ENCODE measurements around the gene CD3E.

CD3E gene

GRCh38 chr11:118304568-118305248, at the start of gene CD3E:
Gene CD3E, plus strand, starts transcription at chr11:118304730. Its CDS starts 223 bp downstream, at chr11:118304953.
- peak; percentile 43 for DNase-seq

- DNase-seq = no peak
Measured at GRCh38 chr11:118258410-118258809, 46.1 kb upstream of the CD3E start.

- no peak for DNase-seq
Measured at GRCh38 chr11:118259138-118259537, 45.4 kb upstream of the CD3E start.

GRCh38 chr11:118260353-118260752, 44.2 kb upstream of the CD3E start:
- DNase-seq = no peak

GRCh38 chr11:118263112-118263511, 41.4 kb upstream of the CD3E start:
- DNase-seq = no peak

- DNase-seq = no peak
Measured at GRCh38 chr11:118263695-118264568, 40.6 kb upstream of the CD3E start, which contains the start of gene MPZL2. Gene MPZL2, minus strand, starts transcription at chr11:118264297. Its CDS starts 144 bp downstream, at chr11:118264153.

- DNase-seq = no peak
Measured at GRCh38 chr11:118264569-118265465, 39.7 kb upstream of the CD3E start.

- no peak for DNase-seq
Measured at GRCh38 chr11:118265954-118266353, 38.6 kb upstream of the CD3E start.

GRCh38 chr11:118267486-118267885, 37.0 kb upstream of the CD3E start:
- no peak for DNase-seq

- DNase-seq = no peak
Measured at GRCh38 chr11:118272001-118272400, 32.5 kb upstream of the CD3E start.

GRCh38 chr11:118274186-118274585, 30.3 kb upstream of the CD3E start:
- no peak for DNase-seq

GRCh38 chr11:118275176-118275575, 29.4 kb upstream of the CD3E start:
- DNase-seq = no peak

- DNase-seq = no peak
Measured at GRCh38 chr11:118276422-118276821, 28.1 kb upstream of the CD3E start.

GRCh38 chr11:118277312-118277711, 27.2 kb upstream of the CD3E start:
- no peak for DNase-seq

- no peak for DNase-seq
Measured at GRCh38 chr11:118281284-118281683, 23.2 kb upstream of the CD3E start.

GRCh38 chr11:118282606-118283005, 21.9 kb upstream of the CD3E start:
- DNase-seq = no peak

- DNase-seq = no peak
Measured at GRCh38 chr11:118283037-118283636, 21.4 kb upstream of the CD3E start.

GRCh38 chr11:118283756-118284350, 20.7 kb upstream of the CD3E start:
- no peak for DNase-seq

GRCh38 chr11:118286545-118286944, 18.0 kb upstream of the CD3E start:
- no peak for DNase-seq

- DNase-seq = no peak
Measured at GRCh38 chr11:118287006-118287405, 17.5 kb upstream of the CD3E start.

- DNase-seq = no peak
Measured at GRCh38 chr11:118289401-118289800, 15.1 kb upstream of the CD3E start.

- no peak for DNase-seq
Measured at GRCh38 chr11:118290923-118291322, 13.6 kb upstream of the CD3E start.

Data from activated T-cell treated with anti-CD3 and anti-CD28 coated beads for 4 hours (primary cell).